GM12873 (cell line): ENCODE data around the gene FAM53A.
A peak's percentile ranks its signal among the peaks of the same experiment; 100 is the strongest.

ENCODE experiments used
- TF ChIP-seq, protein P1 (sequence below): IDR thresholded peaks from 2 replicates; pipeline ENCODE4 v1.5.1; 2012; ENCODE audit warnings: low read depth, mild to moderate bottlenecking, moderate library complexity, low read length, control low read depth; ENCODE audit not compliant: insufficient read depth; ENCODE audit errors: missing control alignments

Gene FAM53A

DNA sequence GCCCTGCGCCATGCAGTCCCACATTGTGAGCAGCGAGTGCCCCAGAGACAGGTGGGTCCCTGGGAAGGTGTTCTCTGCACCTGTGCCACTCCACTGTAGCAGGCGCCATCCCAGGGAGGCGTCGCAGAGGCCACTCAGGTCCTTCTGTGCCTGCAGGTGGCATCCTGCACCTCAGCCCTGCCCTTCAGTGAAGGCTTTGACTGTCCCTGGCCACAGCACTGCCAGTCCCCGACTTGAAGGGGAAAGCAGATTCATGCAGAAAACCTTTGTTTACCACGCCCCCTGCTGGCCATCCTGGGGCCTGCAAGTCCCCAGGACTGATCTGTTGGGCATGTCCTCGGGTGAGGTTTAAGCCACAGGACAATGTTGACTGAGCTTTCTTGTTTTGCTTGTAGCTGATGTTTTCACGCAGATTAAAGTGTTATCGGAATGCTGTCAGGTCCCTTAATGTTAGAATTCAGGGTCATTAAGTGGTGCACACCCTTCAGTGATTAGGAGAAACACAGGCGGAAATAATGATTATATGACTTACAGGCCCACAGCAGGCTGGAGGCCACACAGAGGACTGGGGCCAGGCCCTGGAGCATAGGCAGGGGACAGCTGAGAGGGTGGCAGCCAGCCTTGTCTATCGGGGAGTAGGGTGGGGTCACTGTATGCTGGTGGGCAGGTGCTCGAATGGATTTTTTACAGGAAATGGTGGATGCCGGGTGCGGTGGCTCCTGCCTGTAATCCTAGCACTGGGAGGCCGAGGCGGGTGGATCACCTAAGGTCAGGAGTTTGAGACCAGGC, 42.2 kb upstream of the FAM53A start:
- TF ChIP-seq, protein P1, sequence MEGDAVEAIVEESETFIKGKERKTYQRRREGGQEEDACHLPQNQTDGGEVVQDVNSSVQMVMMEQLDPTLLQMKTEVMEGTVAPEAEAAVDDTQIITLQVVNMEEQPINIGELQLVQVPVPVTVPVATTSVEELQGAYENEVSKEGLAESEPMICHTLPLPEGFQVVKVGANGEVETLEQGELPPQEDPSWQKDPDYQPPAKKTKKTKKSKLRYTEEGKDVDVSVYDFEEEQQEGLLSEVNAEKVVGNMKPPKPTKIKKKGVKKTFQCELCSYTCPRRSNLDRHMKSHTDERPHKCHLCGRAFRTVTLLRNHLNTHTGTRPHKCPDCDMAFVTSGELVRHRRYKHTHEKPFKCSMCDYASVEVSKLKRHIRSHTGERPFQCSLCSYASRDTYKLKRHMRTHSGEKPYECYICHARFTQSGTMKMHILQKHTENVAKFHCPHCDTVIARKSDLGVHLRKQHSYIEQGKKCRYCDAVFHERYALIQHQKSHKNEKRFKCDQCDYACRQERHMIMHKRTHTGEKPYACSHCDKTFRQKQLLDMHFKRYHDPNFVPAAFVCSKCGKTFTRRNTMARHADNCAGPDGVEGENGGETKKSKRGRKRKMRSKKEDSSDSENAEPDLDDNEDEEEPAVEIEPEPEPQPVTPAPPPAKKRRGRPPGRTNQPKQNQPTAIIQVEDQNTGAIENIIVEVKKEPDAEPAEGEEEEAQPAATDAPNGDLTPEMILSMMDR = peak; percentile 99

DNA sequence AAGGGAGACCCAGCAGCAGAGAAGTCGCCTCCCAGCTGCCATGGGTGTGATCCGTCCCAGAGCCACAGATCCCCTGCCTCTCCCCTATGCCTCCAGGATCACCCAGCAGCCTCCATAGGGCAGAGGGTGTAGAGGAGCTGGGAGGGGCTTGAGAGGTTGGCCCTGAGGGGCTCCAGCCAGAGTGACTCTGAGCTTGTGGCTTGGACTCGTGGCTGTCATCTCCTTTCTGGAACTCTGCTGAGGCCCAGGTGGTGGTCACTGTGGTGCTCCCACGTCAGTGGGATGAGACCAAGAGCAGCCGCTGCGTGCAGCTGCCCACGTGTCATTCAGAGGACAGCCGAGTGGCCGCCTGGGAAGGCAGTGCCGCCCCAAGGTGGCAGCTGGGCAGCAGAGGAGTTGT, 41.4 kb upstream of the FAM53A start:
- TF ChIP-seq, protein P1 = no peak

DNA sequence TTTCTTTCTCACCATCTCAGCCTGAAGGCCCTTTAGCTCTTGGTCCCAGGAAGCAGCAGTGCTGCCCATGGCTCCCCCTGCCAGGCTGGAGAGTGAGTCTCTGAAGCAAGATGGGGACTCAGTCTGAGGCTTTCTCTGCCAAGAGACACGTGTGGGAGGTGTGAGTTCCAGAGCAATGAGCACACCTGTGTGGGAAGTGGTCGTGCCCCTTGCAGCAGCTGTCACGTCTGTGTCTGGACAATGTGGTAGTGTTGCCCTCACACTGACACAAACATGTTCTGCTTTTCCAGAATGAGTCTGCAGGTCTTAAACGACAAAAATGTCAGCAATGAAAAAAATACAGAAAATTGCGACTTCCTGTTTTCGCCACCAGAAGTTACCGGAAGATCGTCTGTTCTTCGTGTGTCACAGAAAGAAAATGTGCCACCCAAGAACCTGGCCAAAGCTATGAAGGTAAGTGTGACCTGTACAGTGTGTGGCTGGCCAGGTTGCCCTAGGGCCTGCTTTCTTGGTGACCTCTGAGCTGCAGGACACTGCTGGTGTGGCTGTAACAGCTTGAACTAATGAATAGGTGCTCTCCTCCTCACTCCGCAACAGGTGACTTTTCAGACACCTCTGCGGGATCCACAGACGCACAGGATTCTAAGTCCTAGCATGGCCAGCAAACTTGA, 39.2 kb upstream of the FAM53A start:
- TF ChIP-seq, protein P1 = peak; percentile 3

DNA sequence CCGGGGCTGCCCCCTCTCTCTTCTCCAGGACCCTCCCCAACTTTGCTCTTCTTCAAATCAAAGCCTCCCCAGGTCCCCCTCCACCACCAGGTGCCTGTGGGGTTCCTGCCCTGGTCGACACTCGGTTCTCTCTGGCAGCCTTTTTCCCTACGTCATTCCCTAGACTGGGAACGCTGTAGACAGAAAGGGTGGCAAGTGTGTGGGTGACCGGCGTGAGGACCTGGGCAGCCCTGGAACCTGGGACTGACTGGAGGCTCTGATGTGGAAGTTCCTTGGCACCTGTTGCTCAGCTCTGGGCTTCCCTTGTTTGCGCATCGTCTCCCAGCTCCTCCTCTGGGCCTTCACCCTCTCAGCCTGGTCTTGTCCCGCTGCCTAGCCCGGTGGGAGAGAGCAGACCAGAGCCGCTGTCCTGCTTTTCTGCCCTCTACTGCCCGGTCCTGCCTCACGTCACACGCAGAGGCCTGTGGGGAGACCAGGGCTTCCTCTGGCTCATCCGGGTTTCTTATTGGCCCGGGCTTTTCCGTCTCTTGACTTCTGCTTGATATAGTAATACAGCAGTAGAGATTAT, 38.5 kb upstream of the FAM53A start:
- TF ChIP-seq, protein P1 = no peak

DNA sequence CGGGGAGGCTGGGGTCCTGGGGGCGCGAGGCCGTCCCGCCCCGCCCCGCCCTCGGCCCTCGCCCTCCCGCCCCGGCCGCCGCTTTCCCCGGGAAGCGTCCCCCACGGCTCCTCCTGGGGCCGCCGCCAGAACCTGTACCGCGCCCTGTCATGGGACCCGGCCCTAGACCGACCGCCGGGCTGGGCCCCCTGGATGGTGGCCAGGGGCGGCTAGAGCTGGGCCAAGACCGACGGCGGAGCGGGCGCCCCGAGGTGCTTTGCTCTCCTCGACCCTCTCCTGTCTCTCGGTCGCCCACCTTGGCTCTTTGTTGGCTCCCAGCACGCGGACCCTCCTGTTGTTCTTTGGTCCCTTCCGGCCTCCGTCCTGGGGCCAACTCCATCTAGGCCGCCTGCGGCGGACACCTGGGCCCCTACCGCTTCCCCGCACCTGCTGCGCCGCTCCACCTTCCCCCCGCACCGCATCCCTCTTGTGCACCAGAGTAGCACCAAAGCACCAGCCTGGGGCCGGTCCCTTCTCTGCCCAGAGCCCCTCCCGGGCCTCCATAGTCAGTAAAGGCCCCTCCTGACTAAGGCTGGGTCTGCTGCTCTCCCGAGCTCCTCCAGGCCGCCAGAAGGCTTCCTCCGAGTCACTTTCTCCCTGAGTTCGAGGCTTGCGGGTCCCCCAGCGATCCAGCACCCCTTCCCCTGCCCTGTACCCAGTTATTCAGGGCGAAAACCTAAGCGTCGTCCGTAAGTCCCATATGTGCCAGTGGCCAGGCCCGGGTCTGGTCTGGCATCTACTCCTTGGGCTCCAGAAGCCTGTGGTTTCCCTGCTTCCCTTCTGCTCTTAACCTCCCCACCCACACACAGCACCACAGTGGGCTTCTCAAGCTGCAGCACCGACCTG, 37.8 kb upstream of the FAM53A start:
- TF ChIP-seq, protein P1 = no peak

DNA sequence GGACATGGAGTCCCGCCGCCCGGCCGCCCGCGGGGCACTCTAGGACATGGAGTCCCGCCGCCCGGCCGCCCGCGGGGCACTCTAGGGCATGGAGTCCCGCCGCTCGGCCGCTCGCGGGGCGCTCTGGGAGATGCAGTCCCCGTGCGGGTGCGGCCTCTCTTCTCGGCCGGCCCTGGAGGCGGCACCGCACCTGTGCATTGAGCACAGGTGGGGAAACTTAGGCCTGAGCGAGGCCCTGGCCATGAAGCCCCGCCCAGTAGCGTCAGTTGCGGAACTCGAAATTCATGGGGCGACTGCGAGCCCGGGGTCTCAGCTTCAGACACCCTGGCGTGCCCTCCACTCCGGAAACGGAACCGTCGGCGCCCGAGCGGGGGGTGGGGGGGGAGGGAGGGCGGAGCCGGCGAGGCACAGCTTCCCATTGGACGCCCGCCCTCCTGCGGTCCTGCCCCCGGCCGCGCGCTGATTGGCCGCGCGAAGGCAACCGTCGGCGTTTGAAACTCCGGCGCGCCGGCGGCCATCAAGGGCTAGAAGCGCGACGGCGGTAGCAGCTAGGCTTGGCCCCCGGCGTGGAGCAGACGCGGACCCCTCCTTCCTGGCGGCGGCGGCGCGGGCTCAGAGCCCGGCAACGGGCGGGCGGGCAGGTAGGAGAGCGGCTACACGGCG, 37.0 kb upstream of the FAM53A start, which contains the start of the genes TACC3 and TMEM129:
Gene TACC3 (plus strand): TSS at position 519 of the 663 bp plus-strand sequence. CDS start 1,901 bp downstream, outside the sequence.
Gene TMEM129 (minus strand): TSS at position 321 of the 663 bp plus-strand sequence. CDS start 486 bp downstream, outside the sequence.
- TF ChIP-seq, protein P1 = no peak
